COLO829 (cell line): ENCODE results near the gene ADAR.
A peak's percentile ranks its signal among the peaks of the same experiment; 100 is the strongest.
"Not testable (repeated sequence)": the region's sequence is repeated elsewhere in the genome, so short reads cannot be mapped to it uniquely, and the experiment has no call there.

Source experiments
- DNase-seq: peaks from one replicate; pipeline ENCODE4 v3.0.0; 2012; ENCODE audit warnings: low spot score

Gene ADAR, protein sequence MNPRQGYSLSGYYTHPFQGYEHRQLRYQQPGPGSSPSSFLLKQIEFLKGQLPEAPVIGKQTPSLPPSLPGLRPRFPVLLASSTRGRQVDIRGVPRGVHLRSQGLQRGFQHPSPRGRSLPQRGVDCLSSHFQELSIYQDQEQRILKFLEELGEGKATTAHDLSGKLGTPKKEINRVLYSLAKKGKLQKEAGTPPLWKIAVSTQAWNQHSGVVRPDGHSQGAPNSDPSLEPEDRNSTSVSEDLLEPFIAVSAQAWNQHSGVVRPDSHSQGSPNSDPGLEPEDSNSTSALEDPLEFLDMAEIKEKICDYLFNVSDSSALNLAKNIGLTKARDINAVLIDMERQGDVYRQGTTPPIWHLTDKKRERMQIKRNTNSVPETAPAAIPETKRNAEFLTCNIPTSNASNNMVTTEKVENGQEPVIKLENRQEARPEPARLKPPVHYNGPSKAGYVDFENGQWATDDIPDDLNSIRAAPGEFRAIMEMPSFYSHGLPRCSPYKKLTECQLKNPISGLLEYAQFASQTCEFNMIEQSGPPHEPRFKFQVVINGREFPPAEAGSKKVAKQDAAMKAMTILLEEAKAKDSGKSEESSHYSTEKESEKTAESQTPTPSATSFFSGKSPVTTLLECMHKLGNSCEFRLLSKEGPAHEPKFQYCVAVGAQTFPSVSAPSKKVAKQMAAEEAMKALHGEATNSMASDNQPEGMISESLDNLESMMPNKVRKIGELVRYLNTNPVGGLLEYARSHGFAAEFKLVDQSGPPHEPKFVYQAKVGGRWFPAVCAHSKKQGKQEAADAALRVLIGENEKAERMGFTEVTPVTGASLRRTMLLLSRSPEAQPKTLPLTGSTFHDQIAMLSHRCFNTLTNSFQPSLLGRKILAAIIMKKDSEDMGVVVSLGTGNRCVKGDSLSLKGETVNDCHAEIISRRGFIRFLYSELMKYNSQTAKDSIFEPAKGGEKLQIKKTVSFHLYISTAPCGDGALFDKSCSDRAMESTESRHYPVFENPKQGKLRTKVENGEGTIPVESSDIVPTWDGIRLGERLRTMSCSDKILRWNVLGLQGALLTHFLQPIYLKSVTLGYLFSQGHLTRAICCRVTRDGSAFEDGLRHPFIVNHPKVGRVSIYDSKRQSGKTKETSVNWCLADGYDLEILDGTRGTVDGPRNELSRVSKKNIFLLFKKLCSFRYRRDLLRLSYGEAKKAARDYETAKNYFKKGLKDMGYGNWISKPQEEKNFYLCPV

DNA sequence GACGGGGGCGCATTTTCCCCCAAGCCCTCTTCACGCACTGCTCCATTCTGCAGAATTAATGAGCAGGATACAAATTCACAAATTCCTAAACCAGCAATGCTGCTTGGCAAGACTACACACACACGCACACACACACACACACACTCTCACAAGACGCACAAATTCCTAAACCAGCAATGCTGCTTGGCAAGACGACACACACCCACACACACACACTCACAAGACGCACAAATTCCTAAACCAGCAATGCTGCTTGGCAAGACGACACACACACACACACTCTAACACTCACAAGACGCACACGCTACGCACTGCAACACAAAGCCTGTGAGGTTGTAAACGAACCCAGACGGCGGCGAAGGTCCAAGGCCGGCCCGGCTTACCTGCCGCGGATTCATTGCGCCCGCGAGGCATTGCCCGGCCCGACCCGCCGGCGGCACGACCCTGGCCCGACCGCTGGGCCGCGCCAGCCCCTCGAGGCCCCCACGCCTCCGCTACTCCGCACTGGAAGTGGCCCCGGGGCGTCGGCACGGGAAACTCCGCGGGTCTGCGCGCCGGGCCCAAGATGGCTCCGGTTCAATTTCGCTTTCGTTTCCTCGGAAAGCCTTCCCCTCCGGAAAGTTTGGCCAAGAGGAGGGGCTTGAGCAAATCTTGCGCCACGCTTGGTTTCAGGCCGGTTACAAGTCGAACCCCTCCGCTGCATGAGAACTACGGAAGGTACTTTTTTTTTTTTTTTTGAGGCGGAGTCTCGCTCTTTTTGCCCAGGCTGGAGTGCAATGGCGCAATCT, at the start of gene ADAR:
TSS of gene ADAR (minus strand) at position 578 of the 788 bp plus-strand sequence. CDS start at position 398, 180 bp downstream.
- DNase-seq: peak; percentile 87

DNA sequence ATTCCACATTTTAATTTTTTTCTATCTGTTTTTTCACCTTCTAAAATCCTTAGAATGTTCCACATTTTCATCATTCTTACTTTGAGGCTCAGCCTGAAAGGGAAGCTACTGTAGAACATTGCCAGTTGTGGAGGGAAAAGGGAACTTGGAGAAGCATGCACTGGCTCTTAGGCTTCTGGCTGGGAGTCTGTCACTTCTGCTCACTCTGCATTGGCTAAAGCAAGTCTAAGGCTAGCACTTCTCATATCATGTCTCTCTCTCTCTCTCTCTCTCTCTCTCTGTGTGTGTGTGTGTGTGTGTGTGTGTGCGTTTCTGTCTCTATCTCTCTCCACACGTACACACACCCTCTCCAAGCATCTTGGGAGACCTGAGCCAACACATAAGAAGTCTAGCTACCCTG, 49.6 kb upstream of the ADAR start:
- DNase-seq: no peak

DNA sequence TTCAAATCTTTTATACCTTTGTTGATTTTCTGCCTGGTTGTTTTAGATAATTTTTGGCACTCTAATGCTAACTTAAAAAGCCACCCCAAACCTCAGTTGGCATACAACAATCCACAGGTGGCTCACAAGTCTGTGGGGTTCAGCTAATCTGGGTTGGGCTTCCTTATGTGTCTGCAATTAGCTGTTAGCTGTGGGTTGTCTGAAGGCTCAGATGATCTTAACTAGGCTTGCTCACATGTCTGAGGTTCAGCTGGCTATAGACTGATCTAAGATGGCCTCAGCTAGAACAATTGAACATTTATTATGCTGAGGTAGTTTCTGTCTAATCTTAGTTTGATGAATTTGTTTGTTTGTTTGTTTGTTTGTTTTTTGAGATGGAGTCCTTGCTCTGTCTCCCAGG, 44.9 kb upstream of the ADAR start:
- no peak for DNase-seq

DNA sequence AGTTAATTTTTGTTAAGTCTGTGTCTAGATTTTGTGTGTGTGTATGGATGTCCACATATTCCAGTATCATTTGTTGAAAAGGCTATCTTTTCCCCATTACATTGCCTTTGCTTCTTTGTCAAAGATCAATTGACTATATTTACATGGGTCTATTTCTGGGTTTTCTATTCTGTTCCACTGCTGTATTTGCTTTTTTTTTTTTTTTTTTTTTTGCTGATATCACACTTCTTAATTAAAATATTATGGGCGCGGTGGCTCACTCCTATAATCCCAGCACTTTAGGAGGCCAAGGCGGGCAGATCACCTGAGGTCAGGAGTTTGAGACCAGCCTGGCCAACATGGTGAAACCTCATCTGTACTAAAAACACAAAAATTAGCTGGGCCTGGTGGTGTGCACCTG, 36.7 kb upstream of the ADAR start:
- DNase-seq: not testable (repeated sequence)

DNA sequence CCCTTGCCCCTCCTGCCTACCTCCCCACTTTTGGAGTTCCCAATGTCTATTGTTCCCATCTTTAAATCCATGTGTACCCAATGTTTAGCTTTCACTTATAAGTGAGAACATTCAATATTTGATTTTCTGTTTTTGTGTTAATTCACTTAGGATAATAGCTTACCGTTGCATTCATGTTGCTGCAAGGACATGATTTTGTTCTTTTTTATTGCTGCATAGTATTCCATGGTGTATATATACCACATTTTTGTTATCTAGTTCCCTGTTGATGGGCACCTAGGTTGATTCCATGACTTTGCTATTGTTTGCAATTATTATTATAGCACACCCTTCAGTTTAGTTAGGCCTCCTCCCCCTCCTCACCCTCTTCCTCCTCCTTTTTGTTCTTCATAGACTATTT, 33.5 kb upstream of the ADAR start:
- DNase-seq: no peak

DNA sequence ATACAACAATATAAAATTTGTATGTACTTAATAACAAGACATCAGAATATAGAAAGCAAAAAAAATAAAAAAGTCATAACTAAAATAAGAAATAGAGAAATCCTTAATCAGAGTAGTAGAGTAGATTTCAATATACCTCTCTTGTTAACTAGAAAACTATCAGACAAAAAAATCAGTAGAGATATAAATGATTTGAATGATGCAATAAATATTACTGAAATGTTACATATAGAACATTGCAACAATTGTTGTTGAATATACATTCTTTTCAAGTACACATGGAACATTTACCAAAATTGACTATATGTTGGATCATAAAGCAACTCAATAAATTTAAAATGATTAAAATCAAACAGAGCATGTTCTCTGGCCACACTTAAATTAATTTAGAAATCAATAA, 31.9 kb upstream of the ADAR start:
- DNase-seq: no peak

DNA sequence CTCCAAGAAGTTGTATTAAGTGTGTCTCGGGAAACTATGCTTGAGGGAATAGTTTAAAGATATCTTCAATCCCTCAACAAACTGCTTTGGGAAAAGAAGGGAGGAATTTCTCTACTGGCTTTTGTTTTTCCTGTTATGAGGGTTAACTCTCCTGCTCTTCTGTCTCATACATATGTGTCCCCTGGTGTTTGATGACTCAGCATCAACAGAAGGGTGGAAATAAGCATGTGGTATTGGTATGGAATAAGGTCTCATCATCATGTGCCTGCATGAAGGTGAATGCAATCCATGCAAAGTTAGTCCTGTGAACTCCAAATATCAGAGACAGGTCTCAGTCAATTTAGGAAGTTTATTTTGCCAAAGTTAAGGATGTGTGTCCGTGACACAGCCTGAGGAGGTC, 27.2 kb upstream of the ADAR start:
- DNase-seq: no peak

DNA sequence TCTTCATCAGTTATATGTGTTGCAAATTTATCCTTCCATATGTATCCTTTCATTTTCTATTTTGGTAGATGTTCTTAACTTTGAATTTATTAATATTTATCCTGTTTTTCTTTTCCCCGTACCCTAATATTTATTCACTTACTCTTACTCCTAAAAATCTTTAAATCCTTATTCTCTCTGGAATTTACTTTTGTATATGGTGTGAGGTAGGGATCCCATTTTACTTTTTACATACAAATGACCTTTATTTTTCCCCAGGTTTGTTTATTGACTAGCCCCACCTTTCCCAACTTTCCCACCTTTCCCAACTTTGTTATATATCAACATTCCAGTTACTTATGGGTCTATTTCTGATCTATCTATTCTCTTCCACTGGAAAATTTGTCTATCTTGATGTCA, 21.7 kb upstream of the ADAR start:
- no peak for DNase-seq

DNA sequence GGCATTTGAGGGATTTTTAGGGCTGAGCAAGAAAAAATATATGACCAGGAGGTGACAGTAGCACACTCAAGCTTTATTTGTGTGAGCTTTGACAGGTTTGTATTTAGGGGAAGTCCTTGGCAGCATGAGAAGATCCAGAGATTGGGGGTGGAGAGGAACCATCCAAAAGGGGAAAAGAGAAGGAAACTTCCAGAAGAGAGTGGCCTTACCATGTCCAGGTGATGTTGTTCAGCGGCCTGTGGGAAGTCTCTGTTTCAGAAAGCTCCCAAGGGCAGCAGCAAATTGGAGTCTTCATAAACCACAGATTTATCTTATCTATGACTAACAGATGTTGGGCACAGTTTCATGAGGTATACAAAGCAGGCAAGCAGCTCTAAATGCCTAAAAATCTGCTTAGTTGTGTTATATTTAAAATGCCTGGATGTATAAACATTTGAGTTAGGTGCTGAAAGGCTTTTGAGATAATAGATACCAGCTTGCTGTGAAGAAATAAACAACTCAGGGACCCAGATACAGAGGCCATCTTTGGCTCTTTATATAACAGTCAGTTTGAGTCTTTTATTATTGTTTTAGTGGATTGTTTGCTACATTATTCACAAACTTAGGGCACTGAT, 21.2 kb upstream of the ADAR start:
- no peak for DNase-seq

DNA sequence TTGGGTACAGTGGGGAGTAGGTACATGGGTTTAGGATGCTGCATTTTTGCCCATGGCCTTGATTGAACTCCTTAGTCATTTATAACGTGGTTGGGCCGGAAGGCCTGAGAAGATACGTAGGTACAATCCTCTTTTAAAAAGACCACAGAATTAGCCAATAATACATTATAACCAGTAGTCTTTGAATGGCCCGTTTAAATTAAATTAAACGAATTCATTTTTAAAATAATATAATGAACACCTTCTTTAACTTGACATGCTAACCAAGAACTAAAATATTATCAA, 20.1 kb upstream of the ADAR start:
- DNase-seq: no peak

DNA sequence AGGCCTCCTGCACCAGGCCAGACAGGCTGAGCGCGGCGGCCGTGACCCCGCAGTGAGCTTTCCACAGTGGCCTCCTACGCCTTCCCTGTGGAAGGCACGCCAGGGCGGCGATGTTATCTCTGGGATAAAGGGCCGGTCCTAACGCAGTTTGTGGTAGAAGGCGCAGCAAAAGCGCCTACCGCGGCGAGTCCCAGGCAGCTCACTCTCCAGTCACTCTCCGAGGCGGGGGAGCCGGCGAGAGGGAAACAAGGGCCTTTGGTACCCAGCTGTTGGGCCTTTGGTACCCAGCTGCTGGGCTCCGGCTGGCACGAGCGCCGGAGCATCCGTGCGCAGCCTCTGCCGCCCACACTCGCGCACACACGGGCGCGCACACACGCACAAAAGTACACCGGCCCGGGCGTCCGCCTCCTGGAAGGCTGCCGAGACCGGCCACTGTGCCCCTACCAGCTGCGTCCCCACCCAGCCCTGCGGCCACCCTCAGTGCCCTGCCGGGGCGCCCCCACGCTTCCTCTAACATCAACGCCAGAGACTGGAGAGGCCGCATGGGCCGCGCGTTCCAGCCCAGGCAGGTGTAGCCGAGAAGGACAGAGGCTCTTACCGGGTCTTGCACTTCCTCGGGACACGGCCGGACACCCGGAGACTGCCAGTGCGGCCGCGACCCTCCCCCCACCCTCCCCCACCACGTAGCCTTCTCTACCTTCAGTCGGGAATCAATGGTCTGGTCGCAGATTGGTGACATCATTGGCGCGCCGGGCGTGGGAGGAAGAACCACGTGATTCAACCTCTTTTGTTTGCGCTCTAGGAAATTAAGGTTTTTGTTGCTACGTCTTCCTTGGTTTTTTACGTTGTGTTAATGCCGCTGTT, 19.5 kb upstream of the ADAR start:
- DNase-seq: peak; percentile 93

DNA sequence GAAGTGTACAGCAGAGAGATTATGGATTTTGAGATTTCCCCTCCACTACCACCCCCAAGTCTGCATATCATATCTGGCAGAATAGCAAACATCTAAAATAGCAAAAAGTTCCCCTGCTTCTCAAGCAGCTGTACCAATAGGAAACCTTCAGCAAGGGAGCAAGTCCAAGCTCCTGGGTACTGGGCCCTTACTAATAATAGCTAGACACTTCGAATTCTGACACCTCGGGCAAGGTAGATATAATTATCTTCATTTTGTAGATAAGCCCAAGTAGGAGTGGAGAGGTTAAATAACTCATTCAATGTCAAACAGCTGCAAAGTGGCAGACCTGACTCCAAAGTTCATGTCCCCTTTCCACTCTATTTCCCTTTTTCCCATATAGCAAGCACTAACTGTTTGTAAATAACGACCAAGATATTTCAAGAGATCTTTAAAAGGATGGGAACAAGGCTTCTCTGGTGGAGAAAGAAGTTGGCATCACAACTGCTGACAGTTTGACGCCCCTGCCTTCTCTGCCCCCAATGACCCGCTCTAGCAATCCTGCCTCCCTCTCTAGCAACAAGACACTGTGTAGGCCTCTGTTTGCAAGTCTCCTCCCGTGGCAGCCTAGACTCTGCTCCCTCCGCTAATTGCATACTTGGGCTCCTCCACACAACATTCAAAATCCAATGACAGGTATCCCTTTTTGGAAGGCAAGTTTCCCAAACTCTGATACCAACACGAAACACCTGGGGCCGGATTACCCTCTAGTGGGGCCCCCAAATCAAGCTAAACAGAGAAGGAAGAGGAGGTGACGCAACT, 18.7 kb upstream of the ADAR start:
- DNase-seq: no peak

DNA sequence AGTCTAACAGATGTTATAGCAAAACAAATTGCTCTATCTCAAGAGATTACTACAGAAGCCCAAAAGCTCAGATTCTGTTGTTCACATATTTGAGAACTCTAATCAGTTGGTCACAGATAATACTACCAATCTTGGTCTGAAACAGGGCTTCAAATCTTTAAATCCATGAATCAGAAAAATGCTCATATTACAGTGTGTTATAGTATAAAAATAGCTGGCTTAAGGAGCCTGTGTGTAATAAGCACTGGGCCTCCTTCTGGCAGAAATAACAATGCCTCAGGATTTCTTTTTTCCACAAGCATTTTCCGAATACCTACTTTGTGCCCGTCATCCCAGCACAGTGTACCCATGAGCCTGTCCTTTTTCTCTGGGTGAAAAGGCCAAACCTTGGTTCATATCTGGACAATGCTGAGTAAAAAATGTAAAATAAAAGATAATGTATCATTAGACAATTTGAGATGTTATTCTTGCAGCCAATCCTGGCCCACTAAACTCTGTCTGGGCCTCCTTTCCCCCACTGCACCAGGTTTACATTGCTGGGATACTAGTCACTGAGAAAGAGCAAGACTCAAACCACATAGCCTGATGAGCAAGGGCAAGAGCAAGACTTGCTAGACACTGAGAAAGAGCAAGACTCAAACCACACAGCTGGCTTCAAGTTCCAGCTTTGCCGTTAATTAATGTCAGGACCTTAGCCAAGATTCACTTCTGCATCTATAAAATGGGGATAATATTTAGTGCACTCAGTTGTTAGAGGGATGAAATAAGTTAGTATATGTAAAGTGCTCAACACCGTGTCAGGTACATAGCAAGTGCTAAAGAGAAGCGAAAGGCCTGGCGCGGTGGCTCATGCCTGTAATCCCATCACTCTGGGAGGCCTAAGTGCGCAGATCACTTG, 17.0 kb upstream of the ADAR start:
- no peak for DNase-seq

DNA sequence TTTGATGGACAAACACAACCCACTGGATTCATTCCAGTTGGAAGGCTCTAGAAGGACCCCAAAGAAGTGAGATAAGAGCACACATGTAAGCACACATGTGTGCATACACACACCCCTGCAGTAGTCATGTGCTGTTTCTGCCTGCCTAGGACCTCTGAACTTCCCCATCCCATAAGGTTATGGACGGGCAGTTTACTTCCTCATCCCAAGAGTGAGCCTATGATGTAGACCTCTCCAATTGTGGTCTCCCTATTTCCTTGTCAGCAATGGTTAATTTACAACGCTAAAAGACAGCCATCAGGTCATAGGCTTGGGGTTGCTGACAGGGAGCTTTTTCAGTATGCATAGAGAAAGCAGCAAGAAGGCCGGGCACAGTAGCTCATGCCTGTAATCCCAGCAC, 15.4 kb upstream of the ADAR start:
- no peak for DNase-seq

DNA sequence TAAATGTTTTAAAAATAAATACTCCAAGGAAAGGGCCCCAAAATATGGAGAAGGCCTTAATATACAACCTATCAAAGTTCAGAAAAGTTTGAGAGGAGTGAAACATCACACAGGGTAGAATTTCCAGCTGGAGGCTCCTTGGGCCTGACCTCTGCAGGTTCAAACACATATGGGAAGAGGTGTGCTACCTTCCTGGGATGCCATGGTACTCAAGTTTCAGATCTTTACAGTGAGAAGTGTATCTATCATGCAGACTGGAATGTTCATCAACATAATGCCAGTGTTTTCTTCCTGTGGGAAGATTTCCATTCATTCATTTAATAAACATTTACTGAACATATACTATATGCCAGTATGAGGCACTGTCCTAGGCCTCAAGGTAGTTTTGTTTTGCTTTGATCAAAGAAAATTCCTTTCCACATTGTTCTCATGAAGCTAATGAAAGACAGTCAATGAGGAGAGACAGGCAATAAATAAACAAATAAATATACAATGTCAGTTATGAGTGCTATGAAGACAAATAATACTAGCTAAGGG, 14.6 kb upstream of the ADAR start:
- no peak for DNase-seq

DNA sequence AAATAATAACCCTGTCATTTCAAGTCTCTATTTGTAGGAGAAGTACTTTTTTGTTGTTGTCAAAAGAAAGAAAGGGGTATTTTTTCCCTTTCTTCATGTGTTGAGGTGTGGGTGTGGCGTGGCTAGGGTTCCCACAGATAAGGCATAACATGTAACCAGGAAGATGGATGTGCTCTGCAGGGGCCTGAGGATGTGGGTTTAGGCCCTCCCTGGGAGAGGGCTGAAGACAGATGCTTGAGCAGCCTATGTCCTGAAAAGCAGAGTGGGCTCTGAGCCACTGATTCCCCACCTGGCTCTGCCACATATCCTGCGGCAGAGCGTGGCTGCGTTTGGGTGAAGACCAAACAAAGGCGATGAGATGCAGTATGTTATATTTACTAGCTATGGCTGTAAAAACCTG, 13.9 kb upstream of the ADAR start:
- DNase-seq: no peak

DNA sequence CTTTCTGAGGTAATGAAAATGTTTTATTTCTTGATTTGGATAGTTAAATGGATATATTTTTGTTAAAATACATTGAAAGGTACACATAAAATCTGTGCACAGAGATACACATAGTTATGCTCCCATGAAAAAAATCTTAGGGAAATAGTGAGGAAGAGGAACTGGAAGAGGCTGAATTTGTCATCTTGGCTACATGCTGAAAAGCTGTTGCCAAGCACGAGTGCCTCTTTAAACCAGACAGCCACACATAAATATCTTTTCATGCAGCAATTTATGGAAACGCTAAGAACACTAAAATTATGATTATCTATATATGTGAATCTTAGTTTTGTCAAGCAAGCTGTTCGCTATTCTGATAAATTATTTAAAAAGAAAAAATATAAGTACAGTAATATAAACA, 12.8 kb upstream of the ADAR start:
- no peak for DNase-seq

DNA sequence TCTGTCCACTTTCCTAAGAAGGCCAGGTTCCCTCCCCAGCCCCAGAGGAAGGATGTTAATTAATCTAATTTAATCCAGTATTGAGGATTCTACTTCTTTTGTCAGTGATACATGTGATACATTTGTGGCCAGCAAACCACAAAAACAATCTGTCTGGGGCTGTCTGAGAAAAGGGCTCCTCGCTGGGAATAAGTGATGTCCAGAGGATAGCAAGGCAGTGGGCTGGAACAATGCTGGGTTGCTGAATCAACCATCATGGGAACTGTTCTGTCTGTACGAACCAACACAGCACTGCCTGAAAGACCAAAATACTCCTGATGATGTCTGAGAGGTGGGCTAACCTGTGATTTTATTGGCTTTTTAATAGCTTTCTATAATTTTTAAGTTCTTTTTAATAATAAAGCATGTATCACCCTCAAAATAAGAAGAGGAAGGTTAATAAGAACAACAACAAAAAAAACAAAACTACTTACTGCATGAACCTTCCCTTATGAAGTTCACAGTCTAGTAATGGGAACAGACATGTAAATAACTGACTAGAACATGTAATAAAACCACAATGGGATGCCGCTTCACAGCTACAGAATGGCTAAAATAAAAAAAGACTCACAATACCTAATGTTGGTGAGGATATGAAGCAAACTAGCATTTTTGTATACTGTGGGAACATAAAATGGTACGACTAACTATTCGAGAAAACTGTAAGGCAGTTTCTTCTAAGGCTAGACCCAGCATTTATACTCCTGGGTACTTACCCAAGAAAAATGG, 11.4 kb upstream of the ADAR start:
- no peak for DNase-seq
